Measurements from ENCODE around the gene E2F8.

E2F8 gene

GRCh38 chr11:19242179-19242932, 1.6 kb upstream of the E2F8 start:
- Histone ChIP-seq H3K27ac (ENCODE audit: low read depth, low read length) (no peak overlapping the region), H3K4me1 (ENCODE audit: control insufficient read depth in 5 of 5, insufficient read depth in 5 of 5, low read length in 5 of 5) (peaks cover 5 to 23% (median 22%) of the 10 kb centered on the region in 5 donors), H3K9ac (ENCODE audit: low read length in 5 of 5) (peak overlapping the region in 1 of 5 donors; percentile 18), H3K4me3 (ENCODE audit: low read depth in 1 of 5, low read length in 5 of 5) (peak overlapping the region in 4 of 5 donors; percentile 5 to 65 (median 22)), H3K27me3 (ENCODE audit: control insufficient read depth in 5 of 5, insufficient read depth in 4 of 5, low read length in 5 of 5) (peaks cover 7 to 42% (median 32%) of the 10 kb centered on the region in 5 donors), H3K9me3 (ENCODE audit: control insufficient read depth in 5 of 5, low read length in 5 of 5) (no peaks in the 10 kb centered on the region), H3K36me3 (ENCODE audit: control insufficient read depth in 5 of 5, insufficient read depth in 5 of 5, low read length in 5 of 5) (no peaks in the 10 kb centered on the region)

- H3K4me1 ChIP-seq (ENCODE audit: control insufficient read depth in 5 of 5, insufficient read depth in 5 of 5, low read length in 5 of 5): peaks cover 5 to 23% (median 22%) of the 10 kb centered on the region in 5 donors
- peaks cover 7 to 42% (median 32%) of the 10 kb centered on the region in 5 donors for H3K27me3 ChIP-seq (ENCODE audit: control insufficient read depth in 5 of 5, insufficient read depth in 4 of 5, low read length in 5 of 5)
- no peak overlapping the region for H3K27ac ChIP-seq (ENCODE audit: low read depth, low read length)
- no peaks in the 10 kb centered on the region for H3K36me3 ChIP-seq (ENCODE audit: control insufficient read depth in 5 of 5, insufficient read depth in 5 of 5, low read length in 5 of 5)
- no peak overlapping the region for H3K9ac ChIP-seq (ENCODE audit: low read length in 5 of 5)
- no peaks in the 10 kb centered on the region for H3K9me3 ChIP-seq (ENCODE audit: control insufficient read depth in 5 of 5, low read length in 5 of 5)
- H3K4me3 ChIP-seq (ENCODE audit: low read depth in 1 of 5, low read length in 5 of 5): peak overlapping the region; percentile 5 to 65 (median 57)
These were observed 774 bp upstream of the E2F8 start for GRCh38 chr11:19241260-19242178.

DNA sequence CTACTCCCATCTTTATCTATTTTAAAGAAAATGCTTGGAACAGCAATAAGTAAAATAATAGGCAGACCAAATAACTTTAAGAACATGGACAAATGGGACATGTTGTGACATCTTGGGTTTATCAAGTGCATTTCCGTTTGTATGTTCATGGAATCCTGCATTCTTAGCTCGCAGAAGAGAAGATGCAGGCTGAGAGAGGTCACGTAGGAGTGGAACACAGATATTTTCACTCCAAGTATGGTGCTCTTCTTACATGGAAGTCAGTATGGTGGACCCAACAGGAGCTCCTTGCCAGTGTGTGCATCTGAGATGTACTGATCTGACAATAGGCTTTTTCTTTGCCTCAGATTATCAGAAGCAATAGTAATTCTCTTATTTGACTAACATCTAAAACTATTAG, 1.7 kb downstream of the E2F8 start:
- Histone ChIP-seq H3K27ac (ENCODE audit: low read depth, low read length) (no peak overlapping the region), H3K4me3 (ENCODE audit: low read depth in 1 of 5, low read length in 5 of 5) (no peak overlapping the region), H3K36me3 (ENCODE audit: control insufficient read depth in 5 of 5, insufficient read depth in 5 of 5, low read length in 5 of 5) (no peaks in the 10 kb centered on the region), H3K9ac (ENCODE audit: low read length in 5 of 5) (no peak overlapping the region), H3K4me1 (ENCODE audit: control insufficient read depth in 5 of 5, insufficient read depth in 5 of 5, low read length in 5 of 5) (peaks cover 5 to 23% (median 22%) of the 10 kb centered on the region in 5 donors), H3K9me3 (ENCODE audit: control insufficient read depth in 5 of 5, low read length in 5 of 5) (no peaks in the 10 kb centered on the region), H3K27me3 (ENCODE audit: control insufficient read depth in 5 of 5, insufficient read depth in 4 of 5, low read length in 5 of 5) (peaks cover 7 to 36% (median 28%) of the 10 kb centered on the region in 5 donors)

- Histone ChIP-seq H3K9me3 (ENCODE audit: control insufficient read depth in 5 of 5, low read length in 5 of 5) (no peaks in the 10 kb centered on the region), H3K4me3 (ENCODE audit: low read depth in 1 of 5, low read length in 5 of 5) (no peak overlapping the region), H3K36me3 (ENCODE audit: control insufficient read depth in 5 of 5, insufficient read depth in 5 of 5, low read length in 5 of 5) (no peaks in the 10 kb centered on the region), H3K4me1 (ENCODE audit: control insufficient read depth in 5 of 5, insufficient read depth in 5 of 5, low read length in 5 of 5) (peaks cover 5 to 23% (median 22%) of the 10 kb centered on the region in 5 donors), H3K9ac (ENCODE audit: low read length in 5 of 5) (no peak overlapping the region), H3K27me3 (ENCODE audit: control insufficient read depth in 5 of 5, insufficient read depth in 4 of 5, low read length in 5 of 5) (peaks cover 7 to 29% (median 22%) of the 10 kb centered on the region in 5 donors), H3K27ac (ENCODE audit: low read depth, low read length) (no peak overlapping the region)
These were observed 2.9 kb downstream of the E2F8 start for GRCh38 chr11:19237813-19238212.

GRCh38 chr11:19237381-19237780, 3.4 kb downstream of the E2F8 start:
- Histone ChIP-seq H3K27me3 (ENCODE audit: control insufficient read depth in 5 of 5, insufficient read depth in 4 of 5, low read length in 5 of 5) (peaks cover 7 to 24% (median 17%) of the 10 kb centered on the region in 5 donors), H3K9me3 (ENCODE audit: control insufficient read depth in 5 of 5, low read length in 5 of 5) (no peaks in the 10 kb centered on the region), H3K4me1 (ENCODE audit: control insufficient read depth in 5 of 5, insufficient read depth in 5 of 5, low read length in 5 of 5) (peaks cover 5 to 21% (median 19%) of the 10 kb centered on the region in 5 donors), H3K9ac (ENCODE audit: low read length in 5 of 5) (no peak overlapping the region), H3K36me3 (ENCODE audit: control insufficient read depth in 5 of 5, insufficient read depth in 5 of 5, low read length in 5 of 5) (no peaks in the 10 kb centered on the region), H3K4me3 (ENCODE audit: low read depth in 1 of 5, low read length in 5 of 5) (no peak overlapping the region), H3K27ac (ENCODE audit: low read depth, low read length) (no peak overlapping the region)

DNA sequence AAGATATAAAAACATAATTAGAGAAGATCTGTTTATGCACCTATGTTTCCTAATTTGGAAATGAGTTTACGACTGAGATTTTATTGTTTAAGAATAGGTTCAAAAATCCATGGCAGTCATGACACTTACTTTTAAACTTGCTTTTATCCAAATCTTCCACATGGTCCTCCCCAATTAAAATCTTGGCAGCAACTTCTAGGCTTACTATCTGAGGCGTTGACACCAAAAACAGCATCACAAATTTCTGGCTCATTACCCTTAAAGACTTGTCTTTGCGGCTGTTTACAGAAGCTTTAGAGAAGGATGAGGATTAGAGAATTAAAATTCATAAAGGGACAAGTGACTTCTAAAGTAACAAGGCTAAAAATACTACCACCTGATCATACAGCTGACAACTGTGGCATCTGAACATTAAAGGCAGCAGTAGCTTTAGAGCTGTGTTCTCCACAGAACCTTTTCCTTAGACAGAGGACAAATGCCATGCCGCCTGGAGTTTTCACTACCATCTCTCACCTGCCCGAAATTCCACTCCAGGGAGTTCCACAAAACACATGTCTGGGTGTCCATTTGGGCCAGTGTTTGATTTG, 6.4 kb downstream of the E2F8 start:
- Histone ChIP-seq H3K9me3 (ENCODE audit: control insufficient read depth in 5 of 5, low read length in 5 of 5) (no peaks in the 10 kb centered on the region), H3K36me3 (ENCODE audit: control insufficient read depth in 5 of 5, insufficient read depth in 5 of 5, low read length in 5 of 5) (no peaks in the 10 kb centered on the region), H3K4me1 (ENCODE audit: control insufficient read depth in 5 of 5, insufficient read depth in 5 of 5, low read length in 5 of 5) (no peaks in the 10 kb centered on the region), H3K27me3 (ENCODE audit: control insufficient read depth in 5 of 5, insufficient read depth in 4 of 5, low read length in 5 of 5) (peaks cover 3 to 9% (median 5%) of the 10 kb centered on the region in 5 donors), H3K9ac (ENCODE audit: low read length in 5 of 5) (no peak overlapping the region), H3K4me3 (ENCODE audit: low read depth in 1 of 5, low read length in 5 of 5) (no peak overlapping the region), H3K27ac (ENCODE audit: low read depth, low read length) (no peak overlapping the region)

DNA sequence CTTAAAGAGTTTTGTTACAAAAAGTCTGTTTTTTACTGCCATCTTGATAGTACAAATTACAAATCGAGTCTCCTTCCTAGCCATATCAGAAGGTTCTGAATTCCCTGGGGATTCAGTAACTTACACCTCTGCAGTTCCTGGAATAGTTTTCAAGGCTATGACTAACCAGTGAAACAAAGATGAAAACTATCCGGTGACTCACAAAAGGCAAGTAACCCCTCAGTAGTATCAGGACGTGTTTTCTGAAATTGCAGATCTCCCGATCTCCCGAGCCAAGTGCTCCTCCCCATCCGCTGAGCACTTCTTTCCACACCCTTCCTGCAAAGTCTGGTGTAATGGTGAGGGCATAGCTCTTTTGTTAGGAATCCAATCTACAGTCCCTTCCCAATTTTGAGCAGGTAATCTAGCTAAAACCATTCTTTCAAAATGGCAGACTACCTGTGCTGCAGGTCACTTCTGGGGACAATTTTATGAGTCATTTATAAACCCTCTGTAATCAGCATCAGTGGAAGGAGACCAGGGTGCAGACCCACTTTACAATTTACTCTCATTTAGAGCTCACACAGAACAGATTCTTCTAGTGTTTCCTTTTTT, 7.7 kb downstream of the E2F8 start:
- Histone ChIP-seq H3K9ac (ENCODE audit: low read length in 5 of 5) (no peak overlapping the region), H3K4me3 (ENCODE audit: low read depth in 1 of 5, low read length in 5 of 5) (no peak overlapping the region), H3K9me3 (ENCODE audit: control insufficient read depth in 5 of 5, low read length in 5 of 5) (no peaks in the 10 kb centered on the region), H3K27ac (ENCODE audit: low read depth, low read length) (no peak overlapping the region), H3K27me3 (ENCODE audit: control insufficient read depth in 5 of 5, insufficient read depth in 4 of 5, low read length in 5 of 5) (peaks cover 0 to 3% (median 0%) of the 10 kb centered on the region in 5 donors), H3K36me3 (ENCODE audit: control insufficient read depth in 5 of 5, insufficient read depth in 5 of 5, low read length in 5 of 5) (no peaks in the 10 kb centered on the region), H3K4me1 (ENCODE audit: control insufficient read depth in 5 of 5, insufficient read depth in 5 of 5, low read length in 5 of 5) (no peaks in the 10 kb centered on the region)

DNA sequence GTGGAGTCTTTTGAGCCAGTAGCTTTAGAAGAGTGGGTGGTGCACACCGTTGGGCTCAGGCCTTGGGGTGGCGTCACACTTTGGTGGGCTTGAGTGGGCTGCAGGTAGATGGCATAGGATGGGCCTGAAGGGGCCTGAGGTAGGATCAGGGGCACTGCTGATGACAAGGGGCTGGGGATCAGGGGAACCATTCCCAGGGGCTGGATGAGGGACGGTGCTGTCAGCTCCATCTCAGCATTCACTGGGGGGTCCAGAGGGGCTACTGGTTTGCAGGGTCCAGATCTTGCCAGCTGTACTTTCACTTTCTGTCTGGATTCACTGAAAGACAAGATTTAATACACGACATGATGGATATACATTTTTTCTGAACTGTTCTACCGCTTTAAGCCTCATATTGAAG, 11.1 kb downstream of the E2F8 start:
- H3K4me3 ChIP-seq (ENCODE audit: low read depth in 1 of 5, low read length in 5 of 5): no peak overlapping the region
- no peak overlapping the region for H3K27ac ChIP-seq (ENCODE audit: low read depth, low read length)
- no peaks in the 10 kb centered on the region for H3K4me1 ChIP-seq (ENCODE audit: control insufficient read depth in 5 of 5, insufficient read depth in 5 of 5, low read length in 5 of 5)
- no peaks in the 10 kb centered on the region for H3K36me3 ChIP-seq (ENCODE audit: control insufficient read depth in 5 of 5, insufficient read depth in 5 of 5, low read length in 5 of 5)
- H3K9ac ChIP-seq (ENCODE audit: low read length in 5 of 5): no peak overlapping the region
- H3K9me3 ChIP-seq (ENCODE audit: control insufficient read depth in 5 of 5, low read length in 5 of 5): no peaks in the 10 kb centered on the region
- peaks cover 0 to 3% (median 0%) of the 10 kb centered on the region in 5 donors for H3K27me3 ChIP-seq (ENCODE audit: control insufficient read depth in 5 of 5, insufficient read depth in 4 of 5, low read length in 5 of 5)

DNA sequence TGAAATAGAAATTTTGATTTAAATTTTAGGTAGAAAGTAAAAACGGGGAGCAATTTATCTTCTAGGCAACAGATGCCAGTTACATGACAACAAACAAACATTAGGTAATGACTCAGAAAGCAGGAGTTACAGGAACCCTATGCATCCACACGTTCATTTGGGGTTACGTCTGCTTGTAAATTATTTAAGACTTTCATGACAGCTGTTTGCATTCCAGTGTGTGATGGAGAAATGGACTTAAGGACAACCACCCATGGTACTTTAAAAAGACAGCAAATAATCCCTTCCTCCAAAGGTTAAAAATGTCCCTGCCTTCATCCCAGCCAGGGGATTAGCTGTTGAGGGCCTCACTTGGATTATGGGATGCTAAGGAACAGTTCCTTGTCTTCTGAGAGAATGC, 11.8 kb downstream of the E2F8 start:
- Histone ChIP-seq H3K9ac (ENCODE audit: low read length in 5 of 5) (no peak overlapping the region), H3K36me3 (ENCODE audit: control insufficient read depth in 5 of 5, insufficient read depth in 5 of 5, low read length in 5 of 5) (no peaks in the 10 kb centered on the region), H3K4me3 (ENCODE audit: low read depth in 1 of 5, low read length in 5 of 5) (no peak overlapping the region), H3K27ac (ENCODE audit: low read depth, low read length) (no peak overlapping the region), H3K27me3 (ENCODE audit: control insufficient read depth in 5 of 5, insufficient read depth in 4 of 5, low read length in 5 of 5) (peaks cover 0 to 3% (median 0%) of the 10 kb centered on the region in 5 donors), H3K9me3 (ENCODE audit: control insufficient read depth in 5 of 5, low read length in 5 of 5) (no peaks in the 10 kb centered on the region), H3K4me1 (ENCODE audit: control insufficient read depth in 5 of 5, insufficient read depth in 5 of 5, low read length in 5 of 5) (no peaks in the 10 kb centered on the region)
